Naive thymus-derived CD4-positive, alpha-beta T cell (primary cell): ENCODE measurements around the gene MIB1. TPM values are rescaled to one million over a fixed set of nuclear protein-coding genes. Genes with fewer than 3 reads are reported as not detected.

Source experiments
- ATAC-seq: fragments of 150-1000 bp; cut with Tn5 transposase; 2 replicates; pipeline ENCODE4 v1.10.0; 2021; ENCODE audit warnings: mild to moderate bottlenecking, moderate library complexity
- CTCF ChIA-PET: fragments of 350-600 bp; sonication (Branson Sonifier 250); formaldehyde crosslinking; loops from one replicate; lab custom pipeline; 2021; ENCODE audit warnings: antibody characterized with exemption; lab: Charles Lee
- POLR2A ChIA-PET: fragments of 350-600 bp; sonication (Branson Sonifier 250); formaldehyde crosslinking; loops from one replicate; lab custom pipeline; 2021; ENCODE audit warnings: antibody characterized with exemption, inconsistent platforms; lab: Charles Lee
- DNase-seq, 9 donors: peaks; one replicate each; pipeline versions ENCODE4 v3.0.0 to v3.0.0-alpha.2; 2020 to 2022; ENCODE audit warnings: mixed read lengths in 1 of 9
- H3K27ac ChIP-seq: one replicate; pipeline ENCODE4 v1.7.0; 2013; ENCODE audit warnings: mild to moderate bottlenecking, low read depth, low read length, moderate library complexity
- H3K27me3 ChIP-seq, 2 donors: one replicate each; pipeline ENCODE4 v1.7.0; 2013; ENCODE audit warnings: low read length in 2 of 2, mild to moderate bottlenecking in 2 of 2, moderate library complexity in 2 of 2; ENCODE audit not compliant: control insufficient read depth in 2 of 2, insufficient read depth in 2 of 2
- H3K36me3 ChIP-seq, 3 experiments: 1 replicate in 2 of 3; 2 replicates in 1 of 3; pipeline ENCODE4 v1.7.0; 2013; ENCODE audit warnings: low read length in 3 of 3, mild to moderate bottlenecking in 3 of 3, moderate library complexity in 1 of 3; ENCODE audit not compliant: insufficient read depth in 3 of 3, control insufficient read depth in 2 of 3
- H3K4me1 ChIP-seq, 2 donors: one replicate each; pipeline ENCODE4 v1.7.0; 2013; ENCODE audit warnings: low read length in 2 of 2, mild to moderate bottlenecking in 2 of 2, moderate library complexity in 1 of 2; ENCODE audit not compliant: control insufficient read depth in 2 of 2, insufficient read depth in 2 of 2
- H3K4me3 ChIP-seq: 2 replicates; pipeline ENCODE4 v1.7.0; 2013; ENCODE audit warnings: mild to moderate bottlenecking, low read length
- H3K9me3 ChIP-seq, 3 experiments: 1 replicate in 2 of 3; 2 replicates in 1 of 3; pipeline ENCODE4 v1.7.0; 2013; ENCODE audit warnings: low read length in 3 of 3; ENCODE audit not compliant: control insufficient read depth in 2 of 3
- H3K27ac Mint-ChIP-seq, 9 donors: one replicate each; pipeline ENCODE4 v1.8.0; 2020 to 2022; ENCODE audit warnings: mixed read lengths in 9 of 9, mild to moderate bottlenecking in 8 of 9, moderate library complexity in 5 of 9, inconsistent platforms in 2 of 9
- H3K27me3 Mint-ChIP-seq, 5 donors: one replicate each; pipeline ENCODE4 v1.8.0; 2021 to 2022; ENCODE audit warnings: mixed read lengths in 5 of 5, mild to moderate bottlenecking in 1 of 5
- H3K36me3 Mint-ChIP-seq, 5 donors: one replicate each; pipeline ENCODE4 v1.8.0; 2020 to 2022; ENCODE audit warnings: mixed read lengths in 5 of 5, mild to moderate bottlenecking in 3 of 5, inconsistent platforms in 1 of 5
- H3K4me1 Mint-ChIP-seq, 7 donors: one replicate each; pipeline ENCODE4 v1.8.0; 2020 to 2022; ENCODE audit warnings: mixed read lengths in 7 of 7, mild to moderate bottlenecking in 3 of 7, inconsistent platforms in 1 of 7
- H3K4me3 Mint-ChIP-seq, 10 donors: one replicate each; pipeline ENCODE4 v1.8.0; 2020 to 2022; ENCODE audit warnings: mild to moderate bottlenecking in 10 of 10, mixed read lengths in 10 of 10, moderate library complexity in 6 of 10, inconsistent platforms in 2 of 10
- H3K9me3 Mint-ChIP-seq, 11 donors: one replicate each; pipeline ENCODE4 v1.8.0; 2020 to 2022; ENCODE audit warnings: mixed read lengths in 11 of 11, mild to moderate bottlenecking in 4 of 11, inconsistent platforms in 1 of 11, moderate library complexity in 1 of 11
- intact Hi-C, 2 donors: fragments of 100-400 bp; cut with micrococcal nuclease; formaldehyde crosslinking; loops; one replicate each; pipeline ENCODE4 v1.15.1; 2023
- polyA plus RNA-seq, 2 donors: library from polyadenylated mRNA; unstranded; fragments of 300-500 nt; fragmentation: Illumina TruSeq; gene quantifications; one replicate each; pipeline ENCODE4 v1.2.3, GENCODE V29; 2021
- total RNA-seq, 6 experiments: library from RNA in 5 of 6; stranded (reverse) in 5 of 6; gene quantifications; 1 replicate in 5 of 6; 2 replicates in 1 of 6; pipeline ENCODE4 v1.2.3 and lab custom pipeline; 2021 to 2026

Gene MIB1
- total and polyA plus RNA-seq, 7 experiments from 2014 or later: 3.9 to 35.2 (median 19.1) TPM

- no peaks in the 10 kb centered on the region for H3K27me3 ChIP-seq
- Mint-ChIP-seq H3K4me1 (peaks cover 0 to 7% (median 3%) of the 10 kb centered on the region in 7 donors), H3K27ac (no peak overlapping the region), H3K27me3 (peaks cover 10 to 27% (median 17%) of the 10 kb centered on the region in 5 donors), H3K4me3 (no peak overlapping the region), H3K9me3 (no peaks in the 10 kb centered on the region), H3K36me3 (no peaks in the 10 kb centered on the region)
- H3K4me3 ChIP-seq: no peak overlapping the region
- H3K36me3 ChIP-seq: no peaks in the 10 kb centered on the region
- DNase-seq: peak in 1 of 9 donors; percentile 3
- POLR2A ChIA-PET: no interaction called here
- no peak overlapping the region for H3K27ac ChIP-seq
- H3K4me1 ChIP-seq: no peaks in the 10 kb centered on the region
- H3K9me3 ChIP-seq: no peaks in the 10 kb centered on the region
- intact Hi-C loops: loop anchor here (1.0 to 5.0 kb wide), 2 partner anchors 58 to 664 kb away; no protein-coding TSS in a partner anchor
- ATAC-seq: no peak
- CTCF ChIA-PET: interaction anchor here (0.7 kb wide), 1 partner anchor 894 kb away, joined by 4 read pairs; no protein-coding TSS in a partner anchor
Measured at GRCh38 chr18:21897811-21898210, 157.2 kb downstream of the MIB1 start.

DNA sequence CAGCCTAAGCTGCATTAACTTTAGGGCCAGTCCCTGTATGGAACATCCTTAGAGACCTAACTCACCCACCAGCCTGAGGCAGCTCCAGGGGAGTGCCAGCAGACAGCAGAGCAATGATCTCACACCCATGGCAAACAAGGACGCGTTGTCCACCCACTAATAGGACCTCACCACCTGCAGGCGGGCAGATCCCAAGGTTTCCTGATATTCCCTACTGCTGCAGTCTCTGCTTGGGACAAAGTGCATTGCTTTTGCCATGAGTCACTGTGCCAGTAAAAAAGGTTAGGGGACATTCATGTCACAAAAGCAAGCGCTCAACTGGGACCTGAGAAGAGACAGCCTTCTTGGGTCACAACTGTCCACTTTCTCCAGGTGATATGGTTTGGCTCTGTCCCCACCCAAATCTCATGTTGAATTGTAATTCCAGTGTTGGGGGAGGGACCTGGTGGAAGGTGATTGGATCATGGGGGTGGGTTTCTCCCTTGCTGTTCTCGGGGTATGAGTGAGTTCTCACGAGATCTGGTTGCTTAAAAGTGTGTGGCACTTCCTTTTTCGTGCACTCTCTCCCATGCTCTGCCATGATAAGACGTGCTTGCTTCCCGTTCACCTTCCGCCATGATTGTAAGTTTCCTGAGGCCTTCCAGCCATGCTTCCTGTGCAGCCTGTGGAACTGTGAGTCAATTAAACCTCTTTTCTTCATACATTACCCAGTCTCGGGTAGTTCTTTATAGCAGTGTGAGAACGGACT, 160.2 kb downstream of the MIB1 start:
- no peaks in the 10 kb centered on the region for H3K9me3 Mint-ChIP-seq
- Histone ChIP-seq H3K4me3 (no peak overlapping the region), H3K36me3 (no peaks in the 10 kb centered on the region), H3K27ac (no peak overlapping the region), H3K27me3 (no peaks in the 10 kb centered on the region), H3K9me3 (no peaks in the 10 kb centered on the region), H3K4me1 (no peaks in the 10 kb centered on the region)
- H3K36me3 Mint-ChIP-seq: no peaks in the 10 kb centered on the region
- H3K27me3 Mint-ChIP-seq: peaks cover 15 to 33% (median 19%) of the 10 kb centered on the region in 5 donors
- ChIA-PET POLR2A (no interaction called here), CTCF (no interaction called here)
- intact Hi-C loops: no loop called here
- DNase-seq: no peak
- H3K4me1 Mint-ChIP-seq: peaks cover 0 to 7% (median 3%) of the 10 kb centered on the region in 7 donors
- no peak overlapping the region for H3K4me3 Mint-ChIP-seq
- no peak overlapping the region for H3K27ac Mint-ChIP-seq
- ATAC-seq: no peak

- Mint-ChIP-seq H3K27ac (no peak overlapping the region), H3K36me3 (no peaks in the 10 kb centered on the region), H3K4me1 (peaks cover 0 to 7% (median 3%) of the 10 kb centered on the region in 7 donors), H3K27me3 (peaks cover 15 to 30% (median 19%) of the 10 kb centered on the region in 5 donors), H3K9me3 (no peaks in the 10 kb centered on the region), H3K4me3 (no peak overlapping the region)
- ATAC-seq (no peak), DNase-seq (no peak)
- POLR2A ChIA-PET: no interaction called here
- CTCF ChIA-PET: interaction anchor here (0.5 kb wide), 1 partner anchor 630 kb away, joined by 3 read pairs; no protein-coding TSS in a partner anchor
- Histone ChIP-seq H3K27ac (no peak overlapping the region), H3K9me3 (no peaks in the 10 kb centered on the region), H3K36me3 (no peaks in the 10 kb centered on the region), H3K4me1 (no peaks in the 10 kb centered on the region), H3K4me3 (no peak overlapping the region), H3K27me3 (no peaks in the 10 kb centered on the region)
- intact Hi-C loops: no loop called here
Measured at GRCh38 chr18:21901423-21901945, 160.9 kb downstream of the MIB1 start.

DNA sequence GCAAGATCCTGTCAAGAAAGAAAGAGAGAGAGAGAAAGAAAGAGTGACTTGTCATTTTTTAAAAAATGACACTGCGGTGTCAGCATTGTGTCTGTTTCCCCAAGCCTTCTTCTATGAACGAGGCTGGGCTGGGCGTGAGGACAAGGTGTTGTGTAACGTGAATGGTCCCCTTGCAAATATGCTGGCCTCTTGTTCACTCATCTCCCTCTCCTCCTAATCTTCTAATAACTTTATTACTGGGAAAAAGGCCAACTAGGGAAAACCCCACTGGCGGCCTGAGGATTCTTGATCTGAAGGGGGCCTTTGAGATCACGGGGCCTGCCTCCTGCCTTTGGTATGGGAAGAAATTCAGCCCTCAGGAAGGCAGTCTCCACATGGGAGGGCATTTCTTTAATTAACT, 163.1 kb downstream of the MIB1 start:
- Histone ChIP-seq H3K9me3 (no peaks in the 10 kb centered on the region), H3K4me1 (no peaks in the 10 kb centered on the region), H3K4me3 (no peak overlapping the region), H3K27ac (no peak overlapping the region), H3K36me3 (no peaks in the 10 kb centered on the region), H3K27me3 (no peaks in the 10 kb centered on the region)
- POLR2A ChIA-PET: no interaction called here
- H3K9me3 Mint-ChIP-seq: no peaks in the 10 kb centered on the region
- intact Hi-C loops: no loop called here
- peaks cover 6 to 15% (median 9%) of the 10 kb centered on the region in 5 donors for H3K27me3 Mint-ChIP-seq
- peaks cover 0 to 2% (median 0%) of the 10 kb centered on the region in 7 donors for H3K4me1 Mint-ChIP-seq
- CTCF ChIA-PET: no interaction called here
- no peaks in the 10 kb centered on the region for H3K36me3 Mint-ChIP-seq
- no peak overlapping the region for H3K27ac Mint-ChIP-seq
- H3K4me3 Mint-ChIP-seq: no peak overlapping the region
- DNase-seq (no peak), ATAC-seq (no peak)

GRCh38 chr18:21904856-21905255, 164.3 kb downstream of the MIB1 start:
- ChIA-PET CTCF (no interaction called here), POLR2A (no interaction called here)
- no peak for DNase-seq
- H3K36me3 ChIP-seq: no peaks in the 10 kb centered on the region
- H3K27me3 Mint-ChIP-seq: peaks cover 6 to 15% (median 9%) of the 10 kb centered on the region in 5 donors
- H3K27me3 ChIP-seq: no peaks in the 10 kb centered on the region
- no peaks in the 10 kb centered on the region for H3K4me1 ChIP-seq
- H3K27ac ChIP-seq: no peak overlapping the region
- no peak for ATAC-seq
- H3K4me3 ChIP-seq: no peak overlapping the region
- H3K9me3 Mint-ChIP-seq: no peaks in the 10 kb centered on the region
- no peaks in the 10 kb centered on the region for H3K9me3 ChIP-seq
- H3K4me3 Mint-ChIP-seq: no peak overlapping the region
- no peak overlapping the region for H3K27ac Mint-ChIP-seq
- no peaks in the 10 kb centered on the region for H3K36me3 Mint-ChIP-seq
- intact Hi-C loops: no loop called here
- peaks cover 0 to 2% (median 0%) of the 10 kb centered on the region in 7 donors for H3K4me1 Mint-ChIP-seq

DNA sequence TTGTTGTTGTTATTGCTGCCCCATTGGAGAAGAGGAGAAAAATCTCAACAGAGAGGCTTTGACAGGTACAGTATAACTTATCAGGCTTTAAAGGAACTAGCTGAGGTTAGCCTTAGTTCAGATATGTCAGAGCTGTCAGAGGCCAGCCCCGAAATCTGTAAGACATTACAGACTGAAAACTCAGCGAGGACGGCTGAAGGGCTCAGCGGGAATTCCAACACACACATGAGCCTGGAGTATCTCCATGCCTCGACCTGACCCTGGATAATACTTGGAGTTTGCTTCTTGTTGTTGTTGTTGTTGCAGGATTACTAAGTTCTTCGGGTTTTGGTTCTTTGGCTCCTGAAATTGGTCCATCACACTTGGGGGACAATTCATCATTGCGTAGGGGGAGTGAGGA, 166.9 kb downstream of the MIB1 start:
- Mint-ChIP-seq H3K36me3 (no peaks in the 10 kb centered on the region), H3K4me3 (no peak overlapping the region), H3K9me3 (no peaks in the 10 kb centered on the region), H3K27ac (no peak overlapping the region), H3K4me1 (no peaks in the 10 kb centered on the region), H3K27me3 (peaks cover 13 to 30% (median 19%) of the 10 kb centered on the region in 5 donors)
- Histone ChIP-seq H3K4me3 (no peak overlapping the region), H3K27me3 (no peaks in the 10 kb centered on the region), H3K36me3 (no peaks in the 10 kb centered on the region), H3K4me1 (no peaks in the 10 kb centered on the region), H3K9me3 (no peaks in the 10 kb centered on the region), H3K27ac (no peak overlapping the region)
- ATAC-seq (no peak), DNase-seq (no peak)
- intact Hi-C loops: no loop called here
- ChIA-PET POLR2A (no interaction called here), CTCF (no interaction called here)
